Stimulated activated CD8-positive, alpha-beta memory T cell treated with anti-CD3 and anti-CD28 coated beads, Interleukin-15, amount 100 ng/mL, for 24 hours (primary cell): ENCODE data around the gene COL23A1.

Source experiments
- DNase-seq: peaks from one replicate; pipeline ENCODE4 v3.0.0-alpha.2; 2020; ENCODE audit warnings: low read depth

Gene COL23A1

DNA sequence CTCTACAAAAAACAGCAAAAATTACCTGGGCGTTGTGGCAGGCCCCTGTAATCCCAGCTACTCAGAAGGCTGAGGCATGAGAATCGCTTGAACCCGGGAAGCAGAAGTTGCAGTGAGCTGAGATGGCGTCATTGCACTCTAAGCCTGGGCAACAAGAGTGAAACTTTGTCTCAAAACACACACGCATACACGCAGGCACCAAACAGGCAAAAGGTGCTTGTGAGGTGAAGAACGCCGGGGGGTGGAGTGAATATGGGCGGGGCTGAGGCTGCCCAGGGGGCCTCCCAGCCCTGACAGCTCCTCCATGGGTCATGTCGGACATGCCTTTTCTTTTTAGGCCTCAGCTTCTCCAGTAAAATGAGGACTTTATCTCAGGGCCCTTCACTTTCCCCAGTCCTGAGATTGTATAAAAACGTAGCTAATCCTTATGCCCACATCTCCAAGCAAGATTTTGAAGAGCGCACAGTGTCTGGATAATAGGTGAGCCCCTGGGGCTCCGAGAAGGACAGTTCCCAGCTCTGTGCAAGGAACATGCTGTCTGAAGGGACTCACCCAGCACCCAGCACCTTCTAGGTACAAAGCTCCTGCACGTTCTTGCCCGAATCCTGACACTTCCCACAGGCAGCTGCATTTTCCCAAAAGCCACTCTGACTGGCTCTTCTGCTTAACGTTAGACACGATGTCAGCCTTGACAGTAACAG, 168.3 kb downstream of the COL23A1 start:
- no peak for DNase-seq

GRCh38 chr5:178421128-178421527, 169.1 kb downstream of the COL23A1 start:
- no peak for DNase-seq

GRCh38 chr5:178420354-178420781, 169.8 kb downstream of the COL23A1 start:
- no peak for DNase-seq

DNA sequence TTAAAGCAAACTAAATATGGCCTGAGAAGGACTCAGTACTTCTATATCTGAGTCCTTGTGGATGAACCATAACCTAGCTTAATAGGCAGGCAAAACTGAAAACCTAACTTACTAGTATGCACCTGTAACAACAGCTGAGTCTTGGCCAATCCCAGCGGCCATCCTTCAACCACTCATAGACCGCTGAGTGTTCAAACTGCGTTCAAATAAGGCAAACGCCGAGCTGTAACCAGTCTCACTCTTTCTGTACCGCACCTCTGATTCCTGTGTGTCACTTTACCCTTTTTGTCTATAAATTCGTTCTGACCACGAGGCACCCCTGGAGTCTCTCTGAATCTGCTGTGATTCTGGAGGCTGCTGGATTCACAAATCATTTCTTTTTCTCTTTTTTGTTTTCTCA, 170.5 kb downstream of the COL23A1 start:
- no peak for DNase-seq

DNA sequence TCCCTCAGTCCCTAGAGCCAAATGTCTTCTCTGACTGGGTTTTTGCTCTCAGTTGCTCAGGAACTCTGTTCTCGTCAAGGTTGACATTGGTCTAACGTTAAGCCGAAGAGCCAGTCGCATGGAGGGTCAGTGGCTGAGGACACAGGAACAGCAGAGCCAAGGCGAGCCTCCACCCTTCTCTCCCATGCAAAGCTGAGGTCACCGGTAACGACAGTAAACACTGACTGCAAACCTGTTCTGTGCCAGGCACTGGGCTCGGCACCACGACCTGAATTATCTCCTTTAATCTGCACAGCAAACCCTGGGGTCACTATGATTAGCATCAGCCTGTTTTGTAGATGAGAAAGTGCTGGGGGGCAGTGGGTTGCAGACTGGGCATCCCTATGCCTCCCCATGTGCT, 171.0 kb downstream of the COL23A1 start:
- DNase-seq = no peak

GRCh38 chr5:178418471-178419010, 171.7 kb downstream of the COL23A1 start:
- DNase-seq = no peak

DNA sequence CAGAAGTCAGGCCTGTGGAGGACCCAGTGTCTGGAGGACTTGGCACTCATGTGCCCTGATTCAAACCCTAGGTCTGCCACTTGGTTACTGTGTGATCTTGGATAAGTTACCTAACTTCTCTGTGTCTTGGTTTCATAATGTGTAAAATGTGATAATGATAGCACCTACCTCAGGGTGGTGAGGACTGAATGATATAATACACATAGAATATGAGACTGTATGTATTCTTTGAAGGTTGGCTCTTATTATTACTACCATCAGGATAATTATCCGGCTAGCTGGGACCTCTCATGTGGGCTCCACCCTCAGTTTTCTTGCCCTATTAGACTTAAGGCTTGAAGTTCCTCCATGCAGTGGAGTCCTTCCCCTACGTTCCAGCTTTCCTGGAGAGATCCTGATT, 172.2 kb downstream of the COL23A1 start:
- DNase-seq = no peak

GRCh38 chr5:178417391-178417811, 172.8 kb downstream of the COL23A1 start:
- DNase-seq = no peak

GRCh38 chr5:178416919-178417318, 173.3 kb downstream of the COL23A1 start:
- no peak for DNase-seq

GRCh38 chr5:178416206-178416882, 173.8 kb downstream of the COL23A1 start:
- DNase-seq = no peak

DNA sequence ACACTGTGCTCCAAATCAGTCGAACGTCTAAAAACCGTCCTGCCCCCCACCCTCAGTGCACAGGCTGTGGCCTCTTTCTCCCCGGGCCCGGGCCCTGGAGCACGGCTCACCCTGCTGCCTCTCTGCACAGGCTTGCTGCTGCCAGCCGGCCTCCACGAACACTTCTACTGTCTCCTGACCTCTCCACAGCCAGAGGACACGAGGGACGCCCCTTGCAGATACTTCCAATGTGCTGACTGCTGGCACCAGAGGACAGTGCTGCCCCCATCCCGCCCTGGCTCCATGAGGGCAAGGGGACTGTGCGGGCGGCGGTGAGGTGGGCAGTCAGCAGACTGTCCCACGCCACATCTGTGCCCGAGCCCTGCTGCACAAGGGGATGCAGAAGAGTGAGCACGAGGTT, 174.8 kb downstream of the COL23A1 start:
- no peak for DNase-seq

- DNase-seq = no peak
These were observed 176.2 kb downstream of the COL23A1 start for GRCh38 chr5:178413988-178414387.

DNA sequence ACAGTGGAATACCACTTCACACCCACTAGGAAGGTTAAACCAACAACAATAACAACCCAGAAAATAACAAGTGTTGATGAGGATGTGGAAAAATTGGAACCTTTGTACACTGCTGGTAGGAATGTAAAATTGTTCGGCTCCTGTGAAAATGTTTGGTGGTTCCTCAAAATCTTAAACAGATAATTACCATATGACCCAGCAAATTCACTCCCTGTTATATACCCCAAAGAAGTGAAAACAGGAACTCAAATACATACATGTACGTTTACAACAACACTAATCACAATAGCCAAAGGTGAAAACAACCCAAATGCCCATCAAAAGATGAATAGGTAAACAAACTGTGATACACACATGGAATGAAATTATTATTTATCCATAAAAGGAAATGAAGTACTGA, 179.1 kb downstream of the COL23A1 start:
- no peak for DNase-seq

DNA sequence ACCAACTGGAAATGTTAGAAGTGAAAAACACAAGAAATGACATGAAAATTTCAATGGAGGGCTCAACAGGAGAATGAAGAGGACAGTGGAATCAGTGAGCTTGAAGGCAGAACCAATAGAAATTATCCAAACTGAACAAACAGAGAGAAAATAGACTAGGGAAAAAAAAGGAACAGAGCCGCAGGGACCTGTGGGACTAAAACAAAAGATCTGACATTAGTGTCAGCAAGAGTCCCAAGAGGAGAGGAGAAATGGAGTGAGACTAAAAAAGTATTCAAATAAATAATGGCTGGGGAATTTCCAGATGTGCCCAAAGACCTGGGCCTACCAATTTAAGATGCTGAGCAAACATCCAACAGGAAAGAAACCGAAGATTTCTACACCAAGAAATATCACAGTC, 182.5 kb downstream of the COL23A1 start:
- no peak for DNase-seq

DNA sequence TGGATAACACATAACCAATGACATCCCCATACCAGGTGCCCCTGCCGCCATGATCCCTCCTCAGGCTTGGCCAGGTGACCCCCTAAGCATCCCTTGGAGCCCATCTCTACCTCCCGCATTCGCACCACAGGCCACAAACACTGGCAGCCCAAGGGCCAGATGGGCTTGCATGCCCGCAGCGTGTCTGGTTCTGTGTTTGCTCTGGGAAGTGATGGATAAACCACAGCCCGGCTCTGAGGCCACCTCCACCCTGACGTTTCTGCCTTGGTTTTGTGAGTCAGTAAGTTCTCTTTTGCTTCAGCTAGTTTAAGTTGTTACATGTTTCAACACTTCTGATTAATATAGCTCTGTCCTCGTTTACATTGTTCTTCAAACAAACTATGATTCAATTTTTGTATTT, 185.2 kb downstream of the COL23A1 start:
- DNase-seq = no peak

- no peak for DNase-seq
These were observed 186.1 kb downstream of the COL23A1 start for GRCh38 chr5:178403956-178404600.

DNA sequence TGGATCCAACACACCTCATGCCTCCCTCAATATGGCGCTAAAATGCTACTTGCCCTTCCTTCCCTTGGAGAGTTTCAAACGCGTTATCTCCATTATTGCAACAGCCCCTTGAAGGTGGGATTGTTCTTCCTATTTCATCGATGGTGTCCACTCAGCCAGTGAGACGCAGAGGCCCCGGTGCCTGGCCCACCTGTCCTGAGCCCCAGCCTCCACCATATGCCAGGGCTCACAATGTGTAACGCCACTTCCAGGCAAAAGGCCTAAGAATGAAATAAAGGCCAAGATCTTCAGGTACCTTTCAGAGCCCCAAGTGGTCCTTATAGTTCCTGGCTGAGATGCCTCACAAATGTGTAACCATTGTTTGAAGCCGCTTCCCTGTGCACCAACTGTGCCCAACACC, 186.8 kb downstream of the COL23A1 start:
- DNase-seq = no peak

DNA sequence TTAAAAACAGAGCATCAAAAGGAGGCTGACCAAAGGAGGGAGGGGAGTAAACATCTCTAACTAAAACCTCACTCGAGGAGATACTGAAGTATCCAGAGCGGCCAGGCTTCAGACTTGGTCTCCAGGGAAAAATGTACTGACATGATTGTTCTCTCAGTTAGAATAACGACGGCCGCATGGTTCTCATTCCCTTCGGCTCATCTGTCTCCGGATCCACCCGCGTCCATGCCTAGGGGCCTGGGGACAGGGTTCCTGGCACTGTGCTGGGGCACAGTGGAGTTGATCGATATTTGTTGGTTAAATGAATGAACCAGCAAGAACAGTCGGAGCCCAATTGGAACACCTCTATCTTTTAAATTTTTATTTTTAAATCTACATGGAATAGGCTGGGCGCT, 190.5 kb downstream of the COL23A1 start:
- DNase-seq = no peak

DNA sequence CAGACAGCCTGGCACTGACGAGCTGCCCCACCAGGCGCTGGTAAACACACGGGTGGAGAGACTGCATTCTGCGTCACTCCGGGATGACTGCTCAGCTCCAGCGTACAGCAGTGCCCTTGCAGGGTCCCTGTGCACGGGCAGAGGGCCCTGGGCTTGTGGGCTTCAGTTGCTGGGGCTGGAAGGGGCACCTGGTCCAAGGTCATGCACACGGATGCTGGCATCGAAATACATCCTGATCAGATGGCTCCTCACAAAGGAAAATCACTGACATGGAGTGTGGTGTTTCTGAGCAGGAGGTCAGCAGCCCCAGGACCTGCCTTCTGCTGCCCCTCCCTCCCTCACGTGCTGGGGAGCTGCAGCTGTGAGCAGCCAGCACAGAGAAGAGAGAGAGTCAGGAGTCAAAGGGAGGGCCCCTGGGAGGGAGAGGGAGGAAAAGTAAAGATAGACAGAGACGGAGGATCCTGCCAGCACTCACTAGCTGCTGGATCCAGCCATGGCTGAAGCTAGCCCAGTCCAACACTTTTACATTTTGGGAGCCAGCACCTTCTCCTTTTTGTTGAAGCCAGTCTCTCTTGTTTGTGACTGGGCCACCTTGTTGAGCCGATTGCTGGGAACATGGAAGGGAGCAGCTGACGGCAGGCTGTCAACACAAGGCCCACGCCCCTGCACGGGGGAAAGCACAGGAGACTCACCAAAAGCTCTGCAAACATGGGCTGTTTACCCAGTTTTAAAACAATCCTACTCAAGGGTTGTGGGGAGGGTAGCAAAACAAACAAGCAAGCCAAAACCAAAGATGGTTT, 191.1 kb downstream of the COL23A1 start:
- no peak for DNase-seq

GRCh38 chr5:178396796-178397720, 193.1 kb downstream of the COL23A1 start:
- DNase-seq = no peak

DNA sequence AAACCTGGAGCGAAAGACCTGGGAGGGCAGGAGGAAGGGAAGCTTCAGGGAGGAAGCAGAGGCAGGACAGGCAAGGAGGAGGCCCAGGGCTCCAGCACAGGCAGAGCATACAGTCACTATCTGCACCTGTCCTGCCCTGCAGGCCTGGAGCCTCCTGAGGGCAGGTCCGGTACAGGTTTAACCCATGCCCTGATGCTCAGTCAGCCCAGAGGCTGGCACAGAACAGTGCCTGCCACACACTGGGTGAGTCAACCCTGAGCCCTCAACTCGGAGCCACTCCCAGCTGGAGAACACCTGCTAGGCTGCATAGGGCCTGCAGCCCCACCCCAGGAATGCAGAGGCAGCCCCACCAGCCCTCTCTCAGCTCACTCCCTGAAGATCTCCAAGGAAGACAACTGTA, 196.1 kb downstream of the COL23A1 start:
- DNase-seq = no peak
